ENCODE data around the gene FADS3.

- TF ChIP-seq CTCF (IDR thresholded peaks at IDR 0.05) (no peak), EP300 (IDR thresholded peaks at IDR 0.05; ENCODE audit: low read depth) (no peak)
These were observed 18.3 kb downstream of the FADS3 start for GRCh38 chr11:61872935-61873565.
